Measurements from ENCODE around the gene ACSL3.
"Not testable (repeated sequence)": the region's sequence is repeated elsewhere in the genome, so short reads cannot be mapped to it uniquely, and the experiment has no call there.

The ACSL3 gene

DNA sequence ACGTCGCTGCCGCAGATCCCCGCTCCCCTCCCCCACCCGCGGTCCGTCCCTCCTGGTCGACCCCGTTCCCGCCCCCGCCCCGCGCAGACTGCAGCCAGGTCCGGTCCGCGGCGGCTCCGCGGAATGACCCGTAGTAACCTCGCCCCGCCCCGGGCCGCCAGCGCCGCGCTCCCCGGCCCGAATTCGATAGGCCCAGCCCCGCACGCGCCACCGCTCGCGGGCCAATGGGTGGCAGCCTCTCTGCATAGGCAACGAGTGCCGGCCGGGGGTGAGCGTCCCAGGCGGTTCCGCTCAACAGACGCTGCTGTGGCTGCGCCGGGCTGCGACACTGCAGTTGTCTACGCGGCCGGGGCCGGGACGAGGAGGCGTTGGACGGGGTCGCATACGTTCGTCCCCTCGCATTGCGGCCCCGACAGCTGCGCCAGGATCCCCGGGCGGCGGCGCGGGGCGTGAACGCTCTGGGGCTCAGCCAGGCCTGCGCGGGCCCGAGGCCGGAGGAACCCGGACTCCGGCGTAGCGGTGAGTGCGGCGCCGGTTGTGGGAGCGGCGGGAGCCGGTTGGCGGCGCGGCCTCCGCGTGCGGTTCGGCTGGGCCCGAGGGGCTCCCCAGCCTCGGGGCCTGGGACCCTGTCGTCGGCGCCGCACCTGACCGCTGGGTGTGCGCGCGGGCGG lies at the start of gene ACSL3:
Gene ACSL3 (plus strand): TSS at position 297 of the 671 bp plus-strand sequence. CDS start 47,737 bp downstream, outside the sequence.
- DNase-seq (ENCODE audit: low spot score), result peak; percentile 89

DNA sequence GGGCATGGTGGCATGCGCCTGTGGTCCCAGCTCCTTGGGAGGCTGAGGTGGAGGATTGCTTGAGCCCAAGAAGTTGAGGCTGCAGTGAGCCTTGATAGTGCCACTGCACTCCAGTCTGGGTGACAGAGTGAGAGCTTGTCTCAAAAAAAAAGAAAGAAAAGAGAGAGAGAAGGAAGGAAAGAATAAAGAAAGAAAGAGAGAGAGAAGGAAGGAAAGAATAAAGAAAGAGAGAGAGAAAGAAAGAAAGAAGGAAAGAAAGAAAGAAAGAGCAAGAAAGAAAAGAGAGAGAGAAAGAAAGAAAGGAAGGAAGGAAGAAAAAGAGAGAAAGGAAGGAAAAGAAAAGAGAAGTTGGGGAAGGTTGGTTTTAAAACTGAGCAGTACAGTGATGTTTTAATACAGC lies 49.0 kb upstream of the ACSL3 start:
- DNase-seq (ENCODE audit: low spot score), result no peak

DNA sequence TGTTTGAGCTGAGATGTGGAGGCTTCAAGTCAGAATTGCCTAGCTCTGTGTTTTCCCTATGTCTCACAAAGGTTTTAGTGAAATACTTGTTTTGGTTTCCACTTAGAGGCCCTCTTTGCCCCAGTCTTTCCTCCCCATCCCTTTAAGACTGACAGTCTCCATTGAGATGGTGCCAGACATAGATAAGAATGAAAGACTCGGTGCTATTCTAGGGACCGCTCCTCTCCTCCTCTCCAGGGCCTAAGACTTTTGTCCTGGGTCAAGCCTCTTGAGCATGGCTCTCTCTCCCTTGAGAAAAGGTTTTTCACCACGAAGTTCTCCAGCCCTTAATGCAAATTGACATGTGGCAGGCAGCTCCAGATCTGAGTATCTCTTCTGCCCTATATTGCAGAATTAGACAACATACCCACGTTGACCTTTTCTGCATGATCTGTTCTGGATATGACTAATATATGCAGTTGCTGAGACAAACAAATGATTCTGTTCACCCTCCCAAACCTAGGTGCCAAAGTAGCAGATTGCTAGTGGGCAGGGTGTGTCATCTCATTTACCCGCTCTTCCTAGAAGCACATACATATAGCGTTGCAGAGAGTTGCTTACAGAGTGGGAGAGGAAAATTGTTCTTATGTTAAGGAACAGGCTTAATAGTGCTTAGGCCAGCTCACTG lies 47.5 kb upstream of the ACSL3 start:
- DNase-seq (ENCODE audit: low spot score), result no peak

DNA sequence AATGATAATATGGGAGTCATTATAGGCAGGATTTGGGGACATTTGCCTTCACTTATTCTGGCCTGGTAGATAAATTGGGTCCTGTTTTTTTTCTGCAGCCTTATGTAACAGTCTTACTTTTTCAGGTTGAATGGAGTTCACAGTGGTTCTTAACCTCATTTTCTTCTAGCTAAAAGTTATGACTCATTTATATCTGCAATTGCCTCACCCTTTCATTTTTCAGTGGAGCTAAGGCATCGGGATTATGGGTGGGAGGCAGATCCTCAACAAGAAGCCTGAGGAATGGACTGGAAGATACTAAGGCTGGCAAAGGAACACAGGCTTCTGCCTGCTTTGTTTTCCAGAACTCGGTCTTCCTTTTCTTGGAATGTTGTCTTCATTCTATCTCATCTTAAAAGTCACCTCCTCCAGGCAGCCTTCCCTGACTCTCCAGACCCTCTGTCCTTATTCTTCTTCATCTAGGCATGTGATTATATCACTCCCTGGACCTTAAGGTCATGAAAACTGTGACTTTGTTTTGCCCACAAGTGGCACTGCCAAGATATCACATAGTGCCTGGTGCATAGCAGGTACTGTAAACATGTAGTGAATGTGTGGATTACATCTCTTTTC lies 41.0 kb upstream of the ACSL3 start:
- DNase-seq (ENCODE audit: low spot score), result no peak

DNA sequence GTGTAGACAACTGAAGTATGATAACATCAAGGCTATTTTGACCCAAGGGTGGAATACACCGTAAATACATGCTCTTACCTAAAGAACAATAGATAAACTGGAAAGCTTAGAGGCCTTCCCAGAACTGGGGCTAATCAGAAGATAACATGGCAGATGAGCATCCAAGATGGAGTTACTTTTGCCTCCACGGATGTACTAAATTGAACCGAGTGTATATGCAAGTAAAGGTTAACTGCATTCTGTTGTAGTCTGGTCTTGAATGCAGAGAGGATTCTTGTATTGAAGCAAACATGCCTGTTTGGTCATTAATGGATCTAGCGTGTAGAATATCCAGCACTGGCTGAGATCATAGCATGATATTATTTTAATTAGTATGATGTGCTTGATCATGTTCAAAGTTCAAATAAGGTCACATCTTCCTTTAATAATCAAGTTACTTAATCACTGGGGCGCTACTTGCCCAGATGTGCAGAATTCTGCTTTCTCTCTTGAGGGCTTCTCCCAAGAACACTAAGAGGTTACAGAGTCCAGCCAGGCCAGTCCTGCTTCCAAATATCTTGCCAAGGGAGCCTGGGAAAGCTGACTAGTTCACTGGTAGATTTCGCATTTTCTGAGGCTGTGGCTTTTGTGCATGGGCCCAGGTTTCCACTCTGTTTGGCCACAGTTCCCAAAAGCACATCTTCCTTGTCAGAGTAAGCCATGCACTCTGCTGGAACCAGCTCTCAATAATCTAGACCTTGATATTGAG lies 37.5 kb upstream of the ACSL3 start:
- DNase-seq (ENCODE audit: low spot score), result no peak

DNA sequence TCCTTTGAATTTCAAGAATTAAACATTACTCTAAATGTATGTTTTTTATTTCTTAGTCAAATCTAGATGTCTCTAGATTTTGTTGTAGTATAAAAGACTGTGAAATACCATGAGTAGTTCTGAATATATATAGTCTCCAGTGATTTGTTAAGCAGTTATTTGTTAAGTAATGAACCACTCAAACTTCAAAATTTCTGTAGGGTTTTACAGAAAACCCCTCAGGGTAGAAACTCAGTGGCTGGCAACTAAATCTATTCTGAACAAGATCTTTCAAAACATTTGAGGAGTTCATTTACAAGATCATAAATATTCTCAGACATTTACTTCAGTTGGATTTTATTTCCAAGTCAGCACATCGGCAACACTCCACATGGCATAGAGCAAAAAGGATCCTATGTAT lies 35.8 kb upstream of the ACSL3 start:
- no peak for DNase-seq (ENCODE audit: low spot score)

DNA sequence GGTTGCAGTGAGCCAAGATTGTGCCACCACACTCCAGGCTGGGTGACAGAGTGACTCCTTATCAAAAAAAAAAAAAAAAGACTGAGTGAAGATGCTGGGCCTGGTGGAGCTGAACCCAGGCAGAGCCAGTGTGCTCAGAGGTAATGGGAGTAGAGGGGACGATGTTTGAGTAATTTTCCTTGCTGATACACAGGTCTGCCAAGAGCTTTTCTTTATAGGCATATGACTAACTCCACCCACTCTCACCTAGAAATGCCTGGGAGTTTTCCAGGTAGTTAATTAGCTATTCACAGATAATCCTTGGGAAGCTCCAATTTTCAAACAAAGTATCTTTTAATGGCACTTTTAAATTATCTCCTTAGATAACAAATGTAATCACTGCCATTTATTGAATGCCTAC lies 33.4 kb upstream of the ACSL3 start:
- DNase-seq (ENCODE audit: low spot score), result no peak

DNA sequence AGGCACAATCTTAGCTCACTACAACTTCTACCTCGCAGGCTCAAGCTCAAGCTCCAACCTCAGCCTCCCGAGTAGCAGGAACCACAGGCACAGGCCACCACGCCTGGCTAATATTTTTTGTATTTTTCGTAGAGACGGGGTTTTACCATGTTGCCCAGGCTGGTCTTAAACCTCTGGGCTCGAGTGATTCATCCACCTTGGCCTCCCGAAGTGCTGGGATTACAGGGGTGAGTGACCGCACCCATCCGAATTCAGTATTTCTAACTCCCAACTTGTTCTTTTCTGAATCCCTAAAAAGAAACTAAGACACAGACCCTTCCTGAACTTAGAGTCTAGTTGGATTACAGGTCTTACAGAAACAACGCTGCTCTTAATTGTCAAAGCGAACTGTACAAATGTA lies 32.3 kb upstream of the ACSL3 start:
- no peak for DNase-seq (ENCODE audit: low spot score)

DNA sequence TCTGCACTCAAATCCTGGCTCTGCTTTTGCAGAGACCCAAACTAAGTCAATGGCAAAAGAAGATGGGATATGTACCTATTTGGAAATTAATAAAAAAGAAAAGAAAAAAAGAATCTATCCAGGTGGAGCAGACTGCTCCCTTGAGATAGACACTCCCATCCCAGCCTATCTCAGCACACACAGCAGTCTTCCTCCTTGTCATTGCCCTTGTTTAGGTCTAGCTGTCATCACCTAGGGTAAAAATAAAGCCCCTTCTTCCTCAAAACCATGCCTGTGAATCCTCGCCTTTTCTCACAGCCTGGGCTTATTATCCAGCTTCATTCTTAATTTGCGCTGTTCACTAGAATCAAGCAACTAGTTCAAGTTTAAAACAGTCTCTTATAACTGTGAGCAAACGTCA lies 30.7 kb upstream of the ACSL3 start:
- no peak for DNase-seq (ENCODE audit: low spot score)

DNA sequence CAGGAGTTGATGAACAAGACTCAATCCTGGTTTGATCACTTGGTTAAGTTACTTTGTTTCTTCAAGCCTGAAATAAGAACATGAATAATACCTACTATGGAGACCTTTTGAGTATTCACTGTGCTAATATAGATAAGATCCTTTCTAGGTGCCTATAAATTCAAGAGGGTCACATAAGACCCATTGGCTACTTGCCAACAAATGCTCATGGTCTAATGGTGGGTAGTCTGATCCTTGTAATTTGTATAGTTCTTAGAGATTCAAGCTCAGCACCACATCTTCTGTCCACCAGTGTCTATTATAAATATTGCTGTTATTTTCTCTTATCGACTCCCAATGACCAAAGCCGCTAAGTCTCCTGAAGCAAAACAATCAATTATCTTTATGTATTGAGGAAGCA lies 27.4 kb upstream of the ACSL3 start:
- no peak for DNase-seq (ENCODE audit: low spot score)

DNA sequence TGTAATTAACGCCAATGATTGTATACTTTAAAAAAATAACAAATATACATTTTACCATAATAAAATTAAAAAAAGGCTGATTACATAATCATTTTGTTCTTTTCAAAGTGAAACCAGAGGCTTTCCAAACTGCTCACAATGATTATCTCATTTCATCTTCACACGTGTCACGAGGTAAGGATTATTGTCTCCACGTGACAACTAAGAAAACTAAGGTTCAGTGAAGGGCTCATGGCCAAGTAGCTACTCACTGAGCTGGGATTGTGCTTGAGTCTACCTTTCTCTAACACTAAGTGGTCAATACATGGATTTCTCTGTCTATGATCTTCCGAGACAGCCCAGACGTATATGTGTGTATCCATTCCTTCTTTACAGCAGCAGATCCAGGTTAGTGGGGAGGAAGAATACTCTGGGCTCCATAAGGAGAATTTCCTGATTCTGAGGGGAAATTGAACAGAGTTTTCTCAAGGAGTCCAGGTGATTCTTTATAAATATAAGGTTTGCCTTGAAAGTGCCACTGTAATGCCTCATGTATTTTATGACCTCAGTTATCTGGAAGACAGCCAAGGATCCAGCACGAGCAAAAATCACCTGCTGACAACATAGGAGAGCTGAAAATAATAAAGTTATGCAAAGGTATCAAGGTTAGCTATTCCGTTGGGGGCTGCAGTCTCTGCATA lies 25.6 kb upstream of the ACSL3 start:
- no peak for DNase-seq (ENCODE audit: low spot score)

DNA sequence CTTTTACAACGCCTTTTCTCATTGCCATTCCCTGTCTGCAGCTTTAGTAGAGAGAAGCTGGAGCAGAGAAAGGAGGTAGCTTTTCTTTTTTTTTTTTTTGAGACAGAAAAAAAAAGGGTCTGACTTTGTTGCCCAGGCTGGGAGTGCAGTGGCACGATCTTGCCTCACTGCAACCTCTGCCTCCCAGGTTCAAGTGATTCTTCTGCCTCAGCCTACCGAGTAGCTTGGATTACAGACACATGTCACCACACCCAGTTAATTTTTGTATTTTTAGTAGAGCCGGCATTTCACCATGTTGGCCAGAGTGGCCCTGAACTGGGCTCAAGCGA lies 25.0 kb upstream of the ACSL3 start:
- no peak for DNase-seq (ENCODE audit: low spot score)

DNA sequence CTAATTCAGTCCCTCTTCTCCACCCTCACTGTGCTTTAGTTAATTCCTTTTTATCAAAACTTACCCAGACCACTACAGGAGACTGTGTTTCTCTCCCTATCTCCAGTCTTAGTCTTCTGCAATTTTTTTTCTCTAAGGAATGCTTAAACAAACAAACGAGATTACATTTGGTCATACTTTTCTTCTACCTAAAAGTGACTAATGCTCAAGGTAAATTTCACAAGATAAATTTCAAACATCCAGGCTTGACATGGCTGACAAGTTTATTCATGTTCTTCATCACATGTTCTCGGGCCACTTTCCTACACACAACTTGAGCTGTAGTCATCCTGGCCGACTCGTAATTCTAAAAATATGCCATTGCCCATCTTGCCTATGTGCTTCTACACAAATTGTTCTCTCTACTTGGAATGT lies 23.2 kb upstream of the ACSL3 start:
- no peak for DNase-seq (ENCODE audit: low spot score)

DNA sequence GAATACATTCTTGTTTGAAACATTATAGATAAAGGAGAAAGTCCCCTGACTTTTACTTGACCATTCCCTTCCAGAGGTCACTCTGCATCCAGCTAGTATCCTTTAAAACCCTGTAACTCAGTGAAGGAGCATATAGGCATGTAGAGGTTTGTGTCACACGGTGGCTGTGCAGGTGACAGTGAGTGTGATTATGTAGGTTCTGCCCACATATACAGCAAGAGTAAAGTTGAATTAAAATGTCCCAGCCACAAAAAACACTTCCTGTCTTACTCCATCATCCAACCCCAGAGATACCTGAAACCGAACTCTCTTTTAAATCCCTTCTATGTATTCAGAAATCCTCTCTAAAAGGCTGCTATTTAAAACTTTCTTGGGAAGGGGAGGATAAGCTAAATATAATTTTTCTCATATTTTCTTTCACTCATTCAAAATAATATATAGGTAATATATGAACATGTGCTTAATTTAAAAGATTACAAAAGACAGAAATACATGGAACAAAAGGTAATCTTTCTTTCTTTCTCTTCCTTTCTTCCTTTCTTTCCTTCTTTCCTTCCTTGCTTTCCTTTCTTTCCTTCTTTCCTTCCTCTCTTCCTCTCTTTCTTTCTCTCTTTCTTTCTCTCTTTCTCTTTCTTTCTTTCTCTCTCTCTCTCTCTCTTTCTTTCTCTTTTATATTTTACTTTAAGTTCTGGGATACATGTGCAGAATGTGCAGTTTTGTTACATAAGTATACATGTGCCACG lies 20.6 kb upstream of the ACSL3 start:
- no peak for DNase-seq (ENCODE audit: low spot score)

DNA sequence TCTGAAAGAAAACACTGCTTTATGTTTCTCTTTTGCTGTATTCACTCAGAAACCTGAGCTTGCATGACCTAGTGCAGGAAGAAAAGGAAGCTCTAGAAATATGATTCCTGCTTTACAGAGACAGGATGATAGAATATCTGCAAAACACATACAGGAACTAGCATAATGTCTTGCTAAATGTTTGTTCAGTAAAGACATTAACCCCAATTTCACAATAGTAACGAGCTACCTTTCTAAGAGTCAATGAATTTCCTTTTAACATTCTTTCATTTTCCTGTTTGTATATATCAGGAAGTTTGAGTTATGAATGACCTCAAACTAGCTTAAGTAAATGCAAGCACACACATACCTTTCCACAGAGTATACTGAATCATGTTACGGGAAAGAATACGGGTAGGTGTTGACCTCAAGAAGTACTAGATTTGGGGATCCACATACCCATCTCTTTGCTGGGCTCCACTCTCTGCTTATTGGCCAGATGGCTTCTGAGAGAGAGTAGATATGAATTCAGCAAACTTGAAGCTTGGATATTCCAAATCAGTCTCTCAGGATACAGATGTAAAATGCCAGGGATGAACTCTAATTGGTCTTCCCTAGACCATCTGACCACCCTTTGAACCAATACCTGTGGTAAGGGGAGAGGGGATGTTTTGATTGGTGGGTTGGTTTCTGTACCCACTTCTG lies 18.2 kb upstream of the ACSL3 start:
- no peak for DNase-seq (ENCODE audit: low spot score)

DNA sequence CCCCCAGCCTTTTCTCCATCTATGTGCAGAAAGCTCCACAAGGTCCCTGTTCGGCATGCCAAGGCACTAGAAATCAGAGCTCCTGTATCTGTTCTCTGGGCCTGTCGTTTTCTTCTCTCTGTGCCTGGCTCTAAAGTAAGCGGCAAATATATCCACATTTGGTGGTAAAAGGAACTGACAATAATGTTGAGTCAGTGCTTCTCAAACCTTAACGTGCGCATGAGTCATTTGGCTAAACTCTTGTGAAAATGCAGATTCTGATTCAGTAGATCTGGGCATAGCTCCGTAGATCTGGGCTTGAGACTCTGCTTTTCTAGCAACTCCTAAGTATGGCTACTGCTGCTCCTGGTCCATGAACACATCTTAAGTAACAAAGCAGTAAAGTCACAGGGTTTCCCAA lies 16.5 kb upstream of the ACSL3 start:
- no peak for DNase-seq (ENCODE audit: low spot score)

DNA sequence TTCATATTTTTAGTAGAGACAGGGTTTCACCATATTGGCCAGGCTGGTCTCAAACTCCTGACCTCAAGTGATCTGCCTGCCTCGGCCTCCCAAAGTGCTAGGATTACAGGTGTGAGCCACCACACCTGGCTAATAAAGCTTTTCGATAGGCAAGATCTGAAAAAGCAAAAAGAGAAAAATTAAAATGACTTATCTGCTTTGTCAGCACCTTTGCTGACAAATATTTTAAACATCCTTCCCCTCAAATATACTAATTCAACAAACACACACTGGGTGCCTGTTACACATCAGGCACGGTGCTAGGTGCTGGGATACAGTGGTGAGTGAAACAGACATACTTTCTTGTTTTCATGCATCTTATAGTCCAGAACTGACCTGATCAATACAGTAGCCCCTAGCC lies 15.5 kb upstream of the ACSL3 start:
- DNase-seq (ENCODE audit: low spot score), result not testable (repeated sequence)

DNA sequence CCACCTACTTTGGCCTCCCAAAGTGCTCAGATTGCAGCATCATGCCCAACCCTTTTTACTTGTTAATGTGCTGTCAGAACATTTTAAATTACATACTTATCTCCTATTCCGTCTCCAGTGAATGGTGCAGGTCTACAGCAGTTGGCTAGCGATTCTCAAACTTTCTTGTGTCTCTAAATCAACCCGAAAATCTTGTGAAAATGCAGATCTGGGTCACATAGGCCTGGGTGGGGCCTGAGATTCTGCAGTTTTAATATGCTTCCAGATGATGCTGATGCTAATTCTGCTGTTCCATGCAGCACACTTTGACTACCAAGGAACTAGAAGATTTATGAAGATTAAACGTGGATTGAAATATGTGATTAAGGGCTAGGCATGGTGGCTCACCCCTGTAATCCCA lies 14.8 kb upstream of the ACSL3 start:
- no peak for DNase-seq (ENCODE audit: low spot score)

DNA sequence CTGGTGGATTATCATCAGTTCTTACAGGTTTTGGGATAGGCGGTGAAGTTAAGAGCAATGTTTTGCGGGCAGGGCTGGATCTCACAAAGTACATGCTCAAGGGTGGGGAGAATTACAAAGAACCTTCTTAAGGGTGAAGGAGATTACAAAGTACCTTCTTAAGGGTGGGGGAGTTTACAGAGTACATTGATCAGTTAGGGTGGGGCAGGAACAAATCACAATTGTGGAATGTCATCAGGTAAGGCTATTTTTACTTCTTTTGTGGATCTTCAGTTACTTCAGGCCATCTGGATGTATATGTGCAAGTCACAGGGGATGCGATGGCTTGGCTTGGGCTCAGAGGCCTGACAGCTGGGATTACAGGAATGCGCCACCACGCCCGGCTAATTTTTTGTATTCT lies 12.8 kb upstream of the ACSL3 start:
- not testable (repeated sequence) for DNase-seq (ENCODE audit: low spot score)

DNA sequence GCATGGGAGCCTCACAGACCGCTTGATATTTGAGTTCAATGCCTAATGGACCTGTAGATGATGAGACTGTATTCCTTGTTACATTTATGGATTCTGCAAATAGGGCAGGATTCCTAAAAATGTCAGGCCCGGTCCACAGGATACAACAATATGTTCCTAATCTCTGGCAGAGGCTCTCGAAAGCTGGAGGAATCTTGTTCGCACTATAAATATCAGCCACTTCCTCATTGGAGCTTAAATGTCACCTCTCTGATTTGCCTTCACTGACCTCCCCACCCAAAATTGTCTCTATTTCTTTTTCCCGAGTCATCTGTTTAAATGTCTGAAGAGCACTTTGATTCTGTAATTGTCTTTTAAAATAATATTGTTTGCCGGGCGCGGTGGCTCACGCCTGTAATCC lies 12.0 kb upstream of the ACSL3 start:
- no peak for DNase-seq (ENCODE audit: low spot score)

DNA sequence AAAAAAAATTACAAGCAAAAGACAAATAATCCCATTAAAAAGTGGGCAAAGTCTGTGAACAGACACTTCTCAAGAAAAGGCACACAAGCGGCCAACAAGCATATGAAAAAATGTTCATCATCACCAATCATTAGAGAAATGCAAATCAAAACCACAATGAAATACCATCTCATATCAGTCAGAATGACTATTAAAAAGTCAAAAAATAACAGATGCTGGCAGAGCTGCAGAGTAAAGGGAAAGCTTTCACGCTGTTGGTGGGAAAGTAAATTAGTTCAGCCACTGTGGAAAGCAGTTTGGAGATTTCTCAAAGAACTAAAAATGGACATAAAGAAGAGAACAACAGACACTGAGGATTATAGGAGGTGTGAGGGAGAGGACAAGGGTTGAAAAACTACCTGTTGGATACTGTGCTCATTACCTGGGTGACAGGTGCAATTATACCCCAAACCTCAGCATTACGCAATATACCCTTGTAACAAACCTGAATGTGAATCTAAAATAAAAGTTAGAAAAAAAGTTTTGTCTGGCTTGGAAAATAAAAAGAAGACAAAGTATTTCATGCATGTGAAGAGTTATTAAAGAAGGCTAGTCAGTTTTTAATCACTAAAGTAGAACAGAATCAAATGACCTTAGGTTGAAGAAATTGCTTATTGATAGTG lies 8.7 kb upstream of the ACSL3 start:
- no peak for DNase-seq (ENCODE audit: low spot score)
